Measurements from ENCODE around the gene TSPAN18.

DNA sequence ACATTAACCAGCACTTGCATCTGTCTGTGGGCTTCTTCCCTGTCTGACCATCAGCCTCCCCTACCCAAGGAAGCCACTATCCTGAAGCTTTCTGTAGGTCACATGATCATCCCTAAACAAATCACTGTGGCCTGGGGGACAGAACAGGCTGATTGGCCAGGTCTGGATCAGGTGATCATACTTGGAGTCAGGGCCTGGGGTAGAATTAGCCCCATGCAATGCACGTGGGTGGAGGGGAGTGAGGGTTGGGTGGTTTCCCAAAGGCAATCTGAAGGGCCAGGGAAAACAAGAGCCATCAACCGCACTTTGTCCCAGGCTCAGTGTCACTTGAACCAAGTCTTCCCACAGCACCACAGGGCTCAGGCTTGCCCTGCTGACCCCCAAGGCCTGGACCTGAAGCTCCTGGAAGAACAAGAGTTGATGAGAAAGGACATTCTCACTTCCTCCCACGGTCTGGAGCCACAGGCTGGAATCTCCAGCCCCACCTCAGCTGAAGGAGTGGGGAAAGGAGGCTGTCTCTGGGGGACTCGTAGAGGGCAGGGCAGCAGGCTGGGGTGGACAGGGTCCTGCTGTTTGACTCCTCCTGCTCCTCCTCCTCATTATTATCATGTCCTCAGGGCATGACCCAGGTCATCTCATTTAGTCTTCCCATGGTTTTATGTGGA, 31.5 kb upstream of the TSPAN18 start:
- TF ChIP-seq, protein P1, sequence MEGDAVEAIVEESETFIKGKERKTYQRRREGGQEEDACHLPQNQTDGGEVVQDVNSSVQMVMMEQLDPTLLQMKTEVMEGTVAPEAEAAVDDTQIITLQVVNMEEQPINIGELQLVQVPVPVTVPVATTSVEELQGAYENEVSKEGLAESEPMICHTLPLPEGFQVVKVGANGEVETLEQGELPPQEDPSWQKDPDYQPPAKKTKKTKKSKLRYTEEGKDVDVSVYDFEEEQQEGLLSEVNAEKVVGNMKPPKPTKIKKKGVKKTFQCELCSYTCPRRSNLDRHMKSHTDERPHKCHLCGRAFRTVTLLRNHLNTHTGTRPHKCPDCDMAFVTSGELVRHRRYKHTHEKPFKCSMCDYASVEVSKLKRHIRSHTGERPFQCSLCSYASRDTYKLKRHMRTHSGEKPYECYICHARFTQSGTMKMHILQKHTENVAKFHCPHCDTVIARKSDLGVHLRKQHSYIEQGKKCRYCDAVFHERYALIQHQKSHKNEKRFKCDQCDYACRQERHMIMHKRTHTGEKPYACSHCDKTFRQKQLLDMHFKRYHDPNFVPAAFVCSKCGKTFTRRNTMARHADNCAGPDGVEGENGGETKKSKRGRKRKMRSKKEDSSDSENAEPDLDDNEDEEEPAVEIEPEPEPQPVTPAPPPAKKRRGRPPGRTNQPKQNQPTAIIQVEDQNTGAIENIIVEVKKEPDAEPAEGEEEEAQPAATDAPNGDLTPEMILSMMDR (IDR thresholded peaks at IDR 0.05; ENCODE audit: low read length): no peak
- TF ChIP-seq EZH2 (optimal IDR thresholded peaks at IDR 0.05; ENCODE audit: low read depth, low read length) (no peak), EZH2phosphoT487 (IDR thresholded peaks at IDR 0.05; ENCODE audit: low read length) (no peak)
